OCI-LY1 (cell line): ENCODE data around the gene DET1.

Experiments used
- H2AFZ ChIP-seq: fragments of 200-600 bp; sonication (generic), shearing (Covaris generic); 2 replicates; pipeline ENCODE4 v1.6.0; 2014; ENCODE audit warnings: antibody characterized with exemption, mild to moderate bottlenecking, low read length
- H3F3A ChIP-seq: fragments of 200-600 bp; sonication (generic), shearing (Covaris generic); 2 replicates; pipeline ENCODE4 v1.6.0; 2014; ENCODE audit warnings: mild to moderate bottlenecking, antibody characterized with exemption, low read length, moderate library complexity; ENCODE audit not compliant: insufficient read depth
- H3K27ac ChIP-seq: fragments of 200-600 bp; sonication (generic); 2 replicates; pipeline ENCODE4 v1.5.1; 2014; ENCODE audit warnings: low read length, mixed run types, mild to moderate bottlenecking, low read depth; ENCODE audit not compliant: poor library complexity, severe bottlenecking
- H3K27me3 ChIP-seq: fragments of 200-600 bp; sonication (generic); 2 replicates; pipeline ENCODE4 v1.6.0; 2014; ENCODE audit warnings: antibody characterized with exemption, mild to moderate bottlenecking, low read length, moderate library complexity; ENCODE audit not compliant: insufficient read depth
- H3K36me3 ChIP-seq: fragments of 200-600 bp; sonication (generic); 2 replicates; pipeline ENCODE4 v1.6.1; 2014; ENCODE audit warnings: mild to moderate bottlenecking, antibody characterized with exemption, low read length, moderate library complexity, mixed read lengths; ENCODE audit not compliant: insufficient read depth
- H3K4me1 ChIP-seq: fragments of 200-600 bp; sonication (generic); 2 replicates; pipeline ENCODE4 v1.5.1; 2014; ENCODE audit warnings: mild to moderate bottlenecking, low read length, moderate library complexity; ENCODE audit not compliant: insufficient read depth, severe bottlenecking
- H3K4me2 ChIP-seq: fragments of 200-600 bp; sonication (generic), shearing (Covaris generic); 2 replicates; pipeline ENCODE4 v1.6.1; 2014; ENCODE audit warnings: low read length
- H3K4me3 ChIP-seq: fragments of 200-600 bp; sonication (generic); 2 replicates; pipeline ENCODE4 v1.5.1; 2014; ENCODE audit warnings: low read length, low read depth, mild to moderate bottlenecking, mixed read lengths; ENCODE audit not compliant: poor library complexity, severe bottlenecking
- H3K79me2 ChIP-seq: fragments of 200-600 bp; shearing (Covaris generic); 2 replicates; pipeline ENCODE4 v1.6.1; 2016; ENCODE audit warnings: mixed run types, low read length, mixed read lengths; ENCODE audit not compliant: insufficient read depth
- H3K9ac ChIP-seq: fragments of 200-600 bp; sonication (generic), shearing (Covaris generic); 2 replicates; pipeline ENCODE4 v1.6.1; 2014; ENCODE audit warnings: mild to moderate bottlenecking, low read length, mixed read lengths
- H3K9me2 ChIP-seq: fragments of 200-600 bp; sonication (generic), shearing (Covaris generic); 2 replicates; pipeline ENCODE4 v1.6.1; 2014; ENCODE audit warnings: low read depth, mild to moderate bottlenecking, low read length, mixed read lengths
- H3K9me3 ChIP-seq: fragments of 200-600 bp; shearing (Covaris generic); 2 replicates; pipeline ENCODE4 v1.6.1; 2014; ENCODE audit warnings: low read length, mixed read lengths
- H4K20me1 ChIP-seq: fragments of 200-600 bp; sonication (generic), shearing (Covaris generic); 2 replicates; pipeline ENCODE4 v1.6.0; 2016; ENCODE audit warnings: mild to moderate bottlenecking, low read length; ENCODE audit not compliant: insufficient read depth
- CTCF ChIP-seq: fragments of 200-600 bp; sonication (generic), shearing (Covaris generic); IDR thresholded peaks from 2 replicates; pipeline ENCODE4 v1.5.1; 2017; ENCODE audit warnings: mild to moderate bottlenecking, antibody characterized with exemption, low read length, moderate library complexity, mixed read lengths
- EZH2 ChIP-seq: fragments of 200-600 bp; sonication (generic), shearing (Covaris generic); IDR thresholded peaks from 2 replicates; pipeline ENCODE4 v1.8.0; 2017; ENCODE audit warnings: borderline replicate concordance, mixed run types, mild to moderate bottlenecking, antibody characterized with exemption, low read length, moderate library complexity, mixed read lengths

The DET1 gene

DNA sequence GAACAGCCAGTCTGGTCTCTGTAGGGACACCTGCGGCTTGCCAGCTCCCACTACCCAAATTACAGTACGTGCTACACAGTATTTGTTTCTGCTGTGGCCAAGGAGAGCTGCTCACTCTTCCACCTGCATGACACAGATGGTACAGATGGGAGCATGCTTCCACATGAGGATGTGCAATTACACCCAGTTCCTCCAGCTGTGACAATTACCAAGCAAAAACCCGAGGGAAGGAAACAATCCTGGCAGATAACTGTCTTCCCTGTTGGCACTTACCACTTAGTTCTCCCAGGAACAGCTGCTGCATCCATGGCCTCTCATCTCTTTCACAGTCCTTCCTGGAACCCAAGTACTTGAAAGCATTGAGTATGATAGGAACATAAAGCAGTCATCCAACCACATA, 34.4 kb downstream of the DET1 start:
- Histone ChIP-seq H3K4me1 (no peaks in the 10 kb centered on the region), H2AFZ (no peak overlapping the region), H3K9me3 (no peaks in the 10 kb centered on the region), H3K79me2 (no peaks in the 10 kb centered on the region), H3K27ac (no peak overlapping the region), H3K36me3 (no peaks in the 10 kb centered on the region), H3K9me2 (no peaks in the 10 kb centered on the region), H3K4me3 (no peak overlapping the region), H3F3A (no peaks in the 10 kb centered on the region), H3K27me3 (no peaks in the 10 kb centered on the region), H3K4me2 (no peak overlapping the region), H4K20me1 (no peaks in the 10 kb centered on the region), H3K9ac (no peak overlapping the region)
- no peak for TF ChIP-seq CTCF

DNA sequence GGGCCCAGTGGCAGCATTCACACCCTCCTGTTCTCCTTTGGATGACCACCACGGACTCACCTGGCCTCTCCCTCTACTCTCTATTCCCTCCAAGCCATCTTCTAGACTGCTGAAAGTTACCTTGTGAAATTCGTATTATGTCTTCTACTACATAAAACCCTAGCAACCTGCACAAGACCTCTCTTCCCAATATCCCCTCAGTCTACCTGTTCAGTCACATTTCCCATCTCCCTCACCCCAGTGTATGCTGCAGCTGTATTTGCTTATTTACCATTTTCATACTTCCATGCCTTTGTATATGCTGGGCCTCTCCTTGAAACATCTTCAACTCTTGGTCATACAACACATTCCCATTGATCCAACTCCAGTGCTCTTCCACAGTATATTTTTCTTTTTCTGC, 35.3 kb downstream of the DET1 start:
- Histone ChIP-seq H3K9me2 (no peaks in the 10 kb centered on the region), H3K4me3 (no peak overlapping the region), H3K4me2 (no peak overlapping the region), H2AFZ (no peak overlapping the region), H3K27ac (no peak overlapping the region), H3K9me3 (no peaks in the 10 kb centered on the region), H4K20me1 (no peaks in the 10 kb centered on the region), H3K4me1 (no peaks in the 10 kb centered on the region), H3K27me3 (no peaks in the 10 kb centered on the region), H3F3A (no peaks in the 10 kb centered on the region), H3K9ac (no peak overlapping the region), H3K79me2 (no peaks in the 10 kb centered on the region), H3K36me3 (no peaks in the 10 kb centered on the region)
- no peak for TF ChIP-seq EZH2
- TF ChIP-seq CTCF = no peak

GRCh38 chr15:88509964-88510363, 36.5 kb downstream of the DET1 start:
- H3K27ac ChIP-seq = no peak overlapping the region
- H3K27me3 ChIP-seq = no peaks in the 10 kb centered on the region
- H2AFZ ChIP-seq = no peak overlapping the region
- H3K36me3 ChIP-seq = no peaks in the 10 kb centered on the region
- no peaks in the 10 kb centered on the region for H4K20me1 ChIP-seq
- no peaks in the 10 kb centered on the region for H3K9me2 ChIP-seq
- H3K79me2 ChIP-seq = no peaks in the 10 kb centered on the region
- no peaks in the 10 kb centered on the region for H3K4me1 ChIP-seq
- no peak overlapping the region for H3K9ac ChIP-seq
- H3F3A ChIP-seq = no peaks in the 10 kb centered on the region
- H3K4me3 ChIP-seq = no peak overlapping the region
- no peak for TF ChIP-seq EZH2
- TF ChIP-seq CTCF = no peak
- no peak overlapping the region for H3K4me2 ChIP-seq
- H3K9me3 ChIP-seq = no peaks in the 10 kb centered on the region
